Karpas-422 (cell line): ENCODE data around the gene SPATA31D4. TPM values are rescaled to one million over a fixed set of nuclear protein-coding genes. Genes with fewer than 3 reads are reported as not detected.

Source experiments
- DNase-seq: peaks from one replicate; pipeline ENCODE4 v3.0.0-alpha.2; 2015
- H2AFZ ChIP-seq: fragments of 200-600 bp; sonication (generic); 2 replicates; pipeline ENCODE4 v1.6.1; 2014; ENCODE audit warnings: antibody characterized with exemption, low read length, mixed read lengths
- H3K27ac ChIP-seq: fragments of 200-600 bp; sonication (generic); 2 replicates; pipeline ENCODE4 v1.5.1; 2014; ENCODE audit warnings: mild to moderate bottlenecking, low read length, moderate library complexity
- H3K27me3 ChIP-seq: fragments of 200-600 bp; sonication (generic); 2 replicates; pipeline ENCODE4 v1.6.1; 2014; ENCODE audit warnings: low read length, mixed read lengths
- H3K36me3 ChIP-seq: fragments of 200-600 bp; sonication (generic); 2 replicates; pipeline ENCODE4 v1.6.1; 2014; ENCODE audit warnings: low read length, mixed read lengths; ENCODE audit not compliant: insufficient read depth
- H3K4me1 ChIP-seq: fragments of 200-600 bp; sonication (generic); 2 replicates; pipeline ENCODE4 v1.6.1; 2014; ENCODE audit warnings: mild to moderate bottlenecking, low read length, mixed read lengths
- H3K4me2 ChIP-seq: fragments of 200-600 bp; sonication (generic); 2 replicates; pipeline ENCODE4 v1.6.1; 2014; ENCODE audit warnings: low read length, low read depth, mild to moderate bottlenecking; ENCODE audit not compliant: poor library complexity, severe bottlenecking
- H3K4me3 ChIP-seq: fragments of 200-600 bp; sonication (generic); 2 replicates; pipeline ENCODE4 v1.5.1; 2014; ENCODE audit warnings: mild to moderate bottlenecking, antibody characterized with exemption, low read length, mixed read lengths
- H3K79me2 ChIP-seq: fragments of 200-600 bp; sonication (generic); 2 replicates; pipeline ENCODE4 v1.6.1; 2014; ENCODE audit warnings: mild to moderate bottlenecking, low read length, mixed read lengths
- H3K9ac ChIP-seq: fragments of 200-600 bp; sonication (generic); 2 replicates; pipeline ENCODE4 v1.6.0; 2014; ENCODE audit warnings: low read length
- H3K9me2 ChIP-seq: fragments of 200-600 bp; sonication (generic), shearing (Covaris generic); replicated peaks from 2 replicates; pipeline ENCODE4 v1.6.0; 2014; ENCODE audit warnings: mild to moderate bottlenecking, low read length, moderate library complexity; ENCODE audit not compliant: insufficient read depth
- H3K9me3 ChIP-seq: fragments of 300-700, 200-600 bp; sonication (generic); 2 replicates; pipeline ENCODE4 v1.6.1; 2014; ENCODE audit warnings: low read length, mixed read lengths
- H4K20me1 ChIP-seq: fragments of 200-600 bp; sonication (generic); 2 replicates; pipeline ENCODE4 v1.6.1; 2014; ENCODE audit warnings: mild to moderate bottlenecking, antibody characterized with exemption, low read length, low read depth; ENCODE audit not compliant: insufficient read depth
- total RNA-seq: library from RNA; depleted of rRNA; stranded (reverse); fragments of >200 nt; shearing (Covaris generic); gene quantifications from 2 replicates; pipeline ENCODE4 v1.2.3, GENCODE V29; 2014; ENCODE audit warnings: low replicate concordance

SPATA31D4 gene
- total RNA-seq, 1 experiment from 2014 or later, result not detected

- H3K27me3 ChIP-seq, result no peaks in the 10 kb centered on the region
- no peak for DNase-seq
- H3K79me2 ChIP-seq, result no peaks in the 10 kb centered on the region
- no peaks in the 10 kb centered on the region for H3K9me2 ChIP-seq
- peaks cover 39% of the 10 kb centered on the region for H3K9me3 ChIP-seq
- H2AFZ ChIP-seq, result no peak overlapping the region
- no peak overlapping the region for H3K4me2 ChIP-seq
- no peak overlapping the region for H3K9ac ChIP-seq
- H3K27ac ChIP-seq, result no peak overlapping the region
- H3K36me3 ChIP-seq, result no peaks in the 10 kb centered on the region
- no peaks in the 10 kb centered on the region for H3K4me1 ChIP-seq
- no peak overlapping the region for H3K4me3 ChIP-seq
- no peaks in the 10 kb centered on the region for H4K20me1 ChIP-seq
Measured at GRCh38 chr9:81969971-81970370, 41.7 kb downstream of the SPATA31D4 start.

GRCh38 chr9:81971727-81972126 lies 43.5 kb downstream of the SPATA31D4 start:
- no peaks in the 10 kb centered on the region for H3K27me3 ChIP-seq
- H3K9ac ChIP-seq, result no peak overlapping the region
- no peak overlapping the region for H2AFZ ChIP-seq
- no peaks in the 10 kb centered on the region for H3K79me2 ChIP-seq
- H3K36me3 ChIP-seq, result no peaks in the 10 kb centered on the region
- H3K9me3 ChIP-seq, result peaks cover 36% of the 10 kb centered on the region
- H3K4me2 ChIP-seq, result no peak overlapping the region
- no peak overlapping the region for H3K27ac ChIP-seq
- no peaks in the 10 kb centered on the region for H3K4me1 ChIP-seq
- H3K4me3 ChIP-seq, result no peak overlapping the region
- DNase-seq, result no peak
- H4K20me1 ChIP-seq, result no peaks in the 10 kb centered on the region
- H3K9me2 ChIP-seq, result no peaks in the 10 kb centered on the region

GRCh38 chr9:81974764-81975163 lies 46.5 kb downstream of the SPATA31D4 start:
- H3K27ac ChIP-seq, result no peak overlapping the region
- H4K20me1 ChIP-seq, result no peaks in the 10 kb centered on the region
- H3K9me3 ChIP-seq, result peaks cover 15% of the 10 kb centered on the region
- no peak overlapping the region for H3K4me2 ChIP-seq
- no peak overlapping the region for H3K9ac ChIP-seq
- no peak for DNase-seq
- no peaks in the 10 kb centered on the region for H3K4me1 ChIP-seq
- H3K27me3 ChIP-seq, result no peaks in the 10 kb centered on the region
- no peaks in the 10 kb centered on the region for H3K79me2 ChIP-seq
- no peaks in the 10 kb centered on the region for H3K36me3 ChIP-seq
- no peak overlapping the region for H2AFZ ChIP-seq
- no peaks in the 10 kb centered on the region for H3K9me2 ChIP-seq
- no peak overlapping the region for H3K4me3 ChIP-seq

- no peak overlapping the region for H2AFZ ChIP-seq
- H3K79me2 ChIP-seq, result no peaks in the 10 kb centered on the region
- H3K4me3 ChIP-seq, result no peak overlapping the region
Measured at GRCh38 chr9:81976351-81976750, 48.1 kb downstream of the SPATA31D4 start.

GRCh38 chr9:81979196-81979595 lies 51.0 kb downstream of the SPATA31D4 start:
- no peaks in the 10 kb centered on the region for H3K4me1 ChIP-seq
- no peak overlapping the region for H2AFZ ChIP-seq
- H3K9me3 ChIP-seq, result no peaks in the 10 kb centered on the region
- H3K36me3 ChIP-seq, result no peaks in the 10 kb centered on the region
- H3K27me3 ChIP-seq, result no peaks in the 10 kb centered on the region
- no peaks in the 10 kb centered on the region for H3K79me2 ChIP-seq
- H3K27ac ChIP-seq, result no peak overlapping the region
- no peak overlapping the region for H3K4me2 ChIP-seq
- no peak overlapping the region for H3K4me3 ChIP-seq
- H4K20me1 ChIP-seq, result no peaks in the 10 kb centered on the region
- no peak for DNase-seq
- no peaks in the 10 kb centered on the region; the same call in 1 of the 2 replicates for H3K9me2 ChIP-seq
- no peak overlapping the region for H3K9ac ChIP-seq

More at GRCh38 chr9:81976351-81976750, 48.1 kb downstream of the SPATA31D4 start:
- Histone ChIP-seq H3K9me3 (peaks cover 7% of the 10 kb centered on the region), H3K4me2 (no peak overlapping the region), H4K20me1 (no peaks in the 10 kb centered on the region), H3K9me2 (no peaks in the 10 kb centered on the region), H3K36me3 (no peaks in the 10 kb centered on the region), H3K4me1 (no peaks in the 10 kb centered on the region), H3K9ac (no peak overlapping the region), H3K27ac (no peak overlapping the region), H3K27me3 (no peaks in the 10 kb centered on the region)
- no peak for DNase-seq

- Histone ChIP-seq H2AFZ (no peak overlapping the region), H3K4me3 (no peak overlapping the region), H3K27me3 (no peaks in the 10 kb centered on the region), H3K4me2 (no peak overlapping the region), H3K27ac (no peak overlapping the region), H4K20me1 (no peaks in the 10 kb centered on the region), H3K36me3 (no peaks in the 10 kb centered on the region), H3K79me2 (no peaks in the 10 kb centered on the region), H3K4me1 (no peaks in the 10 kb centered on the region), H3K9ac (no peak overlapping the region), H3K9me2 (no peaks in the 10 kb centered on the region; the same call in 1 of the 2 replicates), H3K9me3 (no peaks in the 10 kb centered on the region)
- DNase-seq, result no peak
Measured at GRCh38 chr9:81980568-81980967, 52.3 kb downstream of the SPATA31D4 start.

- no peaks in the 10 kb centered on the region for H3K9me3 ChIP-seq
- no peak for DNase-seq
- H3K4me3 ChIP-seq, result no peak overlapping the region
- no peak overlapping the region for H2AFZ ChIP-seq
- H3K27ac ChIP-seq, result no peak overlapping the region
- no peaks in the 10 kb centered on the region for H4K20me1 ChIP-seq
- H3K4me2 ChIP-seq, result no peak overlapping the region
- no peak overlapping the region for H3K9ac ChIP-seq
- H3K4me1 ChIP-seq, result no peaks in the 10 kb centered on the region
- no peaks in the 10 kb centered on the region for H3K27me3 ChIP-seq
- H3K79me2 ChIP-seq, result no peaks in the 10 kb centered on the region
- no peaks in the 10 kb centered on the region; the same call in 1 of the 2 replicates for H3K9me2 ChIP-seq
- H3K36me3 ChIP-seq, result no peaks in the 10 kb centered on the region
Measured at GRCh38 chr9:81981883-81982282, 53.7 kb downstream of the SPATA31D4 start.
